ENCODE data around the gene ZFP36L2.

ZFP36L2 gene

DNA sequence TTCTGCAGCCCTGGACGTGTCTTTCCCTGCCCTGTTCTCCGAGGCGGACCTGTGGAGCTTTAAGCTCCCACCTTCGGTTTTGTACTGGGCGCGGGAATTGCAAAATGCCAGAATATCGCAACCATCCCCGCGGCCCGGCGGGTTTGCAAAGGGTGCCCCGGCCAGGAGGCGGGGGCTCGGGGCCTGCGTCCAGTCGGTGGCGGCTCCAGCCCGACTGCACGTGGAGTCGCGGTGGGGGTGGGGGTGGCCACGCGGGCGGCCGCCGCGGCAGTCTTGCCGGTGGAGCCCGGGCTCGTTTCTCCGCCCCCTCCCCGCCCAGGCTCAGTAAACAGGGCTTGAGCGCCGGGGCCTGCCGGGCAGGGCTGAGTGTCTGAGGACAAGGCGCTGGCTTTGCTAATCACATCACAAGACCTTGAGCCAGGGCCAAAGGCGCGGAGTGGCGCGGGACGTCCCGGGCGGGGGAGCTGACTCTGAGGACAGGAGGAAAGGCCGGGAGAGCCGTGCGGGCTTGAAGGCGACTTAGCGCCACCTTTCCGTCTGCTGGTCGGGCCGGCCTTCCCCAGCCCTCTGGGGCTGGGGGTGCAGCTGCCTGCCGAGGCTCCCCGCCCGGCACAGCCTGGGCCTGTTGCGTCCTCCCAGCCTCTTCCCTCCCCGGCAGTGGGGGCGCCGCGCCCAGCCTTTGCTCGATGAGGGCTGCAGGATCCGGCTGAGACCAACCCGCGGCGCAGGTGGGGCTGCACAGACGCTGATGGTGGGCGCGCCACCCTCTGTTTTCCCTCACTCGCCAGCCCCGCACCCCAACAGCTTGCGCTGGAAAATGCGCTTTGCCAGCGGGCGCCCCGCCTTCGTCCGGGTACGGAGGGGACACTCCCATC lies 786 bp upstream of the ZFP36L2 start:
- DNase-seq (ENCODE audit: low spot score), result peak; percentile 81
- H3K18ac ChIP-seq (ENCODE audit: low read length), result peak overlapping the region; percentile 99
- H3K4me2 ChIP-seq (ENCODE audit: insufficient read depth, low read length, poor library complexity, severe bottlenecking), result peak overlapping the region; percentile 96
- peaks cover 9 to 45% of the 10 kb centered on the region in 2 donors for H3K36me3 ChIP-seq (replicated peaks in 1 of 2; ENCODE audit: control insufficient read depth in 2 of 2, insufficient read depth in 2 of 2, low read length in 2 of 2)
- H4K8ac ChIP-seq (ENCODE audit: low read depth, low read length), result peak overlapping the region; percentile 9
- H4K91ac ChIP-seq (ENCODE audit: low read depth, low read length, poor library complexity), result no peak overlapping the region
- peak overlapping the region; percentile 1 for H2AK5ac ChIP-seq (ENCODE audit: low read depth, low read length)
- peak overlapping the region; percentile 87 for H2AFZ ChIP-seq (ENCODE audit: low read length)
- peak overlapping the region; percentile 95 for H2BK120ac ChIP-seq (ENCODE audit: low read depth, low read length)
- no peaks in the 10 kb centered on the region for H3K27me3 ChIP-seq (ENCODE audit: control insufficient read depth in 3 of 3, insufficient read depth in 3 of 3, low read depth in 1 of 3, low read length in 3 of 3)
- H3K79me1 ChIP-seq (ENCODE audit: low read depth, low read length), result peaks cover 13% of the 10 kb centered on the region
- no peak overlapping the region for H2BK12ac ChIP-seq (ENCODE audit: low read length)
- peak overlapping the region; percentile 99 for H2BK5ac ChIP-seq (ENCODE audit: low read length)
- peak overlapping the region; percentile 59 for H2BK15ac ChIP-seq (ENCODE audit: low read length)
- no peaks in the 10 kb centered on the region for H3K9me3 ChIP-seq (replicated peaks in 1 of 2; ENCODE audit: control insufficient read depth in 2 of 2, insufficient read depth in 1 of 2, low read depth in 1 of 2, low read length in 2 of 2)
- peak overlapping the region; percentile 86 for H3K4ac ChIP-seq (ENCODE audit: low read length)
- H3K27ac ChIP-seq (replicated peaks; ENCODE audit: low read length), result peak overlapping the region; percentile 95
- peaks cover 7 to 30% of the 10 kb centered on the region in 2 donors for H3K4me1 ChIP-seq (ENCODE audit: control insufficient read depth in 2 of 2, insufficient read depth in 1 of 2, low read depth in 1 of 2, low read length in 2 of 2)
- WGBS, 2 donors (ENCODE audit: extremely low coverage in 2 of 2, insufficient read length in 2 of 2, insufficient replicate concordance in 1 of 2), result no CpG with 5 or more reads among the region's 77 CpGs
- H3K14ac ChIP-seq (ENCODE audit: low read length), result peak overlapping the region; percentile 60
- peak overlapping the region; percentile 99 for H3K23ac ChIP-seq (ENCODE audit: low read depth, low read length, poor library complexity)
- H3K9ac ChIP-seq (ENCODE audit: low read depth, low read length, poor library complexity), result peak overlapping the region; percentile 94
- peak overlapping the region; percentile 86 to 93 for H3K4me3 ChIP-seq (ENCODE audit: low read length in 2 of 2)

DNA sequence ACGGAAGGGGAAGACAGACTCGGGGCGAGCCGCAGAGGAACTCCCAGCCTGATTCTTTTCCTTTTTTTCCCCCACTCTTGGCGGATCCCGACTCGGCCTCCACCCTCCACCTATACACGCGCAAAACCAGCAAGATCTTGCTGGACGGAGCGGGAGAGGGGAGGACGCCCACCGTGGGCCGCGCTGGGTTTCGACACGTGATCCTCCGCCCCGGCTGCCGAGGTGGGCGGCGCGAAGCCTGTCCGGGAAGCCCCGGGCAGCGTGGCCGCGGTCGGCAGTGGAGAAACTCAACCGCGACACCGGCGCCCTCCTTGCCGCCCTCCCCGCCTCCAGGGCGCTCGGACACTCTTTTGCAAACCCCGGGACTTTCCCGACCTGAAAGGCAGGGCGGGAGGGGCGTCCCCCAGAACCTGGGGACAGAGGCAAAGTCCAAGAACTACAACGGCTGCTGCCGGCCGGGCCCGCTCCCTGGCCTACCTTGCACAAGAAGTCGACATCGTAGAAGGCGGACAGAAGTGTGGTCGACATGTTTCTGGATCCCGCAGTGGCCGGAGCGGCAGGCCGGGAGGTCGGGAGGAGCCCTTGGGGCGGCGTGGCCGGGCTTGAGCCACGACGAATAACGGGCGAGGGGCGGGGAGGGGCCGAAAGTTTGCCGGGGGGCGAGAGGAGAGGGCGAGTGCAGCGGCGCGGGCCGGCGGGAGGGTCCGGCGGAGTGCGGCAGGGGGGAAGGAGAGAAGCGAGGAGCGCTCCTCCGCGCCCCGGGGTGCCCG lies 433 bp downstream of the ZFP36L2 start:
- Histone ChIP-seq H3K27ac (replicated peaks; ENCODE audit: low read length) (peak overlapping the region; percentile 92), H3K4me1 (ENCODE audit: control insufficient read depth in 2 of 2, insufficient read depth in 1 of 2, low read depth in 1 of 2, low read length in 2 of 2) (peaks cover 11 to 39% of the 10 kb centered on the region in 2 donors), H2BK5ac (ENCODE audit: low read length) (peak overlapping the region; percentile 100), H2BK120ac (ENCODE audit: low read depth, low read length) (peak overlapping the region; percentile 89), H3K9me3 (replicated peaks in 1 of 2; ENCODE audit: control insufficient read depth in 2 of 2, insufficient read depth in 1 of 2, low read depth in 1 of 2, low read length in 2 of 2) (no peaks in the 10 kb centered on the region), H3K18ac (ENCODE audit: low read length) (peak overlapping the region; percentile 100), H3K4ac (ENCODE audit: low read length) (peak overlapping the region; percentile 85), H2BK12ac (ENCODE audit: low read length) (peak overlapping the region; percentile 17), H3K23ac (ENCODE audit: low read depth, low read length, poor library complexity) (peak overlapping the region; percentile 99), H3K36me3 (replicated peaks in 1 of 2; ENCODE audit: control insufficient read depth in 2 of 2, insufficient read depth in 2 of 2, low read length in 2 of 2) (peaks cover 9 to 39% of the 10 kb centered on the region in 2 donors), H2BK15ac (ENCODE audit: low read length) (peak overlapping the region; percentile 73), H3K4me3 (ENCODE audit: low read length in 2 of 2) (peak overlapping the region; percentile 93 to 95), H3K9ac (ENCODE audit: low read depth, low read length, poor library complexity) (peak overlapping the region; percentile 98), H3K27me3 (ENCODE audit: control insufficient read depth in 3 of 3, insufficient read depth in 3 of 3, low read depth in 1 of 3, low read length in 3 of 3) (no peaks in the 10 kb centered on the region), H2AFZ (ENCODE audit: low read length) (peak overlapping the region; percentile 69), H2AK5ac (ENCODE audit: low read depth, low read length) (peak overlapping the region; percentile 97), H3K79me1 (ENCODE audit: low read depth, low read length) (peaks cover 13% of the 10 kb centered on the region), H4K8ac (ENCODE audit: low read depth, low read length) (no peak overlapping the region), H3K14ac (ENCODE audit: low read length) (peak overlapping the region; percentile 97), H3K4me2 (ENCODE audit: insufficient read depth, low read length, poor library complexity, severe bottlenecking) (peak overlapping the region; percentile 82), H4K91ac (ENCODE audit: low read depth, low read length, poor library complexity) (peak overlapping the region; percentile 89)
- WGBS, 2 donors (ENCODE audit: extremely low coverage in 2 of 2, insufficient read length in 2 of 2, insufficient replicate concordance in 1 of 2), result no CpG with 5 or more reads among the region's 80 CpGs
- DNase-seq (ENCODE audit: low spot score), result peak; percentile 75

DNA sequence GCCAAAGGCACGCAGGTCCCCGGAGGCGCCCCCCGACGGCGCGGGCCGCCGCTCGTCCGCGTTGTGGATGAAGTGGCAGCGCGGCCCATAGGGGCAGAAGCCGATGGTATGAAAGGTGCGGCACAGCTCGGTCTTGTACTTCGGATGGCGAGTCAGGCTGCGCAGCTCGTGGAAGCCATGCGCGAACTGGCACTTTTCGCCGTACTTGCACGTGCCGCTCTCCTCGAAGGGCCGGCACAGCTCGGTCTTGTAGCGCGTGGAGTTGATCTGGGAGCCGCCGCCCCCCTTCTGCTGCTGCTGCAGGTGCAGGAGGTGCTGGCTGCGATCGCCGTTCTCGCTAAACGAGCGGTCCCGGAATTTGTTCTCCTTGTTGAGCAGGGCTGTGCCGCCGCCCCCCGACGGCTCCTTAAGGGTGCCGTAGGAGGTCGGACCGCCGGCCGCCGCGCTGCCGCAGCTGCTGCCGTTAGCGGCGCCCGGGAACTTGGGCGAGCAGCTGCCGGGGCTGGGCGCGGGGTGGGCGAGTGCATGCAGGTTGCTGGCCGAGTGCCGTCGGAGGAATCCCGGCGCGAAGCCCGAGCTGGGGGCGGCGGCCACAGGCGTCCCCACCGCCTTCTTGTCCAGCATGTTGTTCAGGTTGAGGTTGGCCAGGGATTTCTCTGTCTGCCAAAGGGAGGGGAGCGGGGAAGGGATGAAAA lies 1.2 kb downstream of the ZFP36L2 start:
- Histone ChIP-seq H3K9me3 (replicated peaks in 1 of 2; ENCODE audit: control insufficient read depth in 2 of 2, insufficient read depth in 1 of 2, low read depth in 1 of 2, low read length in 2 of 2) (no peaks in the 10 kb centered on the region), H2AFZ (ENCODE audit: low read length) (peak overlapping the region; percentile 69), H3K4me1 (ENCODE audit: control insufficient read depth in 2 of 2, insufficient read depth in 1 of 2, low read depth in 1 of 2, low read length in 2 of 2) (peaks cover 17 to 43% of the 10 kb centered on the region in 2 donors), H2BK15ac (ENCODE audit: low read length) (peak overlapping the region; percentile 93), H3K23ac (ENCODE audit: low read depth, low read length, poor library complexity) (peak overlapping the region; percentile 99), H3K79me1 (ENCODE audit: low read depth, low read length) (peaks cover 13% of the 10 kb centered on the region), H3K27me3 (ENCODE audit: control insufficient read depth in 3 of 3, insufficient read depth in 3 of 3, low read depth in 1 of 3, low read length in 3 of 3) (no peaks in the 10 kb centered on the region), H4K8ac (ENCODE audit: low read depth, low read length) (no peak overlapping the region), H3K4me3 (ENCODE audit: low read length in 2 of 2) (peak overlapping the region; percentile 93 to 95), H3K18ac (ENCODE audit: low read length) (peak overlapping the region; percentile 100), H3K27ac (replicated peaks; ENCODE audit: low read length) (peak overlapping the region; percentile 92), H2BK5ac (ENCODE audit: low read length) (peak overlapping the region; percentile 100), H2AK5ac (ENCODE audit: low read depth, low read length) (peak overlapping the region; percentile 97), H3K4me2 (ENCODE audit: insufficient read depth, low read length, poor library complexity, severe bottlenecking) (peak overlapping the region; percentile 82), H3K4ac (ENCODE audit: low read length) (peak overlapping the region; percentile 89), H2BK12ac (ENCODE audit: low read length) (peak overlapping the region; percentile 95), H3K14ac (ENCODE audit: low read length) (peak overlapping the region; percentile 98), H4K91ac (ENCODE audit: low read depth, low read length, poor library complexity) (no peak overlapping the region), H2BK120ac (ENCODE audit: low read depth, low read length) (no peak overlapping the region), H3K36me3 (replicated peaks in 1 of 2; ENCODE audit: control insufficient read depth in 2 of 2, insufficient read depth in 2 of 2, low read length in 2 of 2) (peaks cover 9 to 32% of the 10 kb centered on the region in 2 donors), H3K9ac (ENCODE audit: low read depth, low read length, poor library complexity) (peak overlapping the region; percentile 98)
- DNase-seq (ENCODE audit: low spot score), result peak; percentile 52
- no CpG with 5 or more reads among the region's 74 CpGs for WGBS, 2 donors (ENCODE audit: extremely low coverage in 2 of 2, insufficient read length in 2 of 2, insufficient replicate concordance in 1 of 2)
